Tibial nerve (tissue), 4 donors: ENCODE results near the gene LZTS3. TPM values are rescaled to one million over a fixed set of nuclear protein-coding genes. Genes with fewer than 3 reads are reported as not detected.
"Not testable (repeated sequence)": the region's sequence is repeated elsewhere in the genome, so short reads cannot be mapped to it uniquely, and the experiment has no call there.

ENCODE experiments used
- DNase-seq, 2 donors: peaks; one replicate each; pipeline ENCODE4 v3.0.0-alpha.2; 2019; ENCODE audit warnings: low spot score in 2 of 2
- H3K27ac ChIP-seq, 4 donors: fragments of 200-600 bp; sonication (generic) in 3 of 4; one replicate each; pipeline ENCODE4 v1.5.1; 2017 to 2019; ENCODE audit warnings: mild to moderate bottlenecking in 1 of 4
- H3K27me3 ChIP-seq, 2 donors: fragments of 200-600 bp; sonication (generic) in 1 of 2; one replicate each; pipeline versions ENCODE4 v1.5.1 to v1.6.0; 2017 to 2019
- H3K36me3 ChIP-seq, 3 donors: fragments of 200-600 bp; sonication (generic); one replicate each; pipeline ENCODE4 v1.5.1; 2018 to 2019
- H3K4me1 ChIP-seq, 4 donors: fragments of 200-600 bp; sonication (generic) in 3 of 4; one replicate each; pipeline ENCODE4 v1.5.1; 2017 to 2019
- H3K4me3 ChIP-seq, 4 donors: fragments of 200-600 bp; sonication (generic) in 3 of 4; one replicate each; pipeline ENCODE4 v1.5.1; 2017 to 2019; ENCODE audit warnings: mild to moderate bottlenecking in 1 of 4, moderate library complexity in 1 of 4
- H3K9me3 ChIP-seq, 4 donors: fragments of 200-600 bp; sonication (generic) in 3 of 4; one replicate each; pipeline ENCODE4 v1.5.1; 2017 to 2019
- CTCF ChIP-seq, 5 experiments: fragments of 200-600 bp in 3 of 5; fragments of 450-650 bp in 2 of 5; sonication (generic) in 3 of 5; IDR thresholded peaks; one replicate each; pipeline ENCODE4 v1.5.1; 2016 to 2019; ENCODE audit warnings: antibody characterized with exemption in 5 of 5, mild to moderate bottlenecking in 3 of 5, moderate library complexity in 2 of 5
- EP300 ChIP-seq, 2 donors: sonication (generic); formaldehyde crosslinking; IDR thresholded peaks; one replicate each; pipeline ENCODE4 v1.6.1; 2017; ENCODE audit warnings: antibody characterized with exemption in 2 of 2, mild to moderate bottlenecking in 1 of 2
- POLR2A ChIP-seq, 2 donors: fragments of 450-650 bp; IDR thresholded peaks; one replicate each; pipeline ENCODE4 v1.6.1; 2017; ENCODE audit warnings: antibody characterized with exemption in 2 of 2, mild to moderate bottlenecking in 2 of 2, moderate library complexity in 2 of 2
- WGBS, 2 donors: methylation state at CpG; one replicate each; pipeline ENCODE4 v1.1.5; 2018; 5-methylcytosine and 5-hydroxymethylcytosine counted together
- total RNA-seq, 4 donors: library from RNA; depleted of rRNA; stranded (reverse); fragments of >200 nt; gene quantifications; one replicate each; pipeline ENCODE4 v1.1.0, GENCODE V29; 2016

The LZTS3 gene
- total RNA-seq, 4 donors from 2014 or later: 10.9 to 28.2 (median 18.6) TPM

GRCh38 chr20:3128275-3128984 lies 44.9 kb downstream of the LZTS3 start:
- DNase-seq: no peak
- Histone ChIP-seq H3K27me3 (no peaks in the 10 kb centered on the region), H3K9me3 (no peaks in the 10 kb centered on the region), H3K4me1 (no peaks in the 10 kb centered on the region), H3K27ac (no peak overlapping the region), H3K4me3 (no peak overlapping the region), H3K36me3 (peaks cover 0 to 24% (median 0%) of the 10 kb centered on the region in 3 donors)
- 77 to 79% methylated on average over 8 of the region's 8 CpGs for WGBS, 2 donors
- TF ChIP-seq CTCF (IDR thresholded peaks at IDR 0.05): no peak
- no peak for TF ChIP-seq EP300 (IDR thresholded peaks at IDR 0.05)
- no peak for TF ChIP-seq POLR2A (IDR thresholded peaks at IDR 0.05)

GRCh38 chr20:3126527-3126859 lies 46.9 kb downstream of the LZTS3 start:
- Histone ChIP-seq H3K9me3 (no peaks in the 10 kb centered on the region), H3K27me3 (no peaks in the 10 kb centered on the region), H3K27ac (no peak overlapping the region), H3K4me3 (no peak overlapping the region), H3K36me3 (peaks cover 0 to 43% (median 0%) of the 10 kb centered on the region in 3 donors), H3K4me1 (no peaks in the 10 kb centered on the region)
- no peak for DNase-seq
- WGBS, 2 donors: 78 to 100% methylated on average over 1 of the region's 1 CpG
- no peak for TF ChIP-seq EP300 (IDR thresholded peaks at IDR 0.05)

GRCh38 chr20:3125776-3126526 lies 47.4 kb downstream of the LZTS3 start:
- H3K4me1 ChIP-seq, H3K27ac ChIP-seq, DNase-seq, H3K9me3 ChIP-seq, H3K4me3 ChIP-seq, H3K27me3 ChIP-seq: not testable (repeated sequence)
- WGBS, 2 donors: 85 to 90% methylated on average over 22 to 25 of the region's 25 CpGs
- peaks cover 0 to 48% (median 0%) of the 10 kb centered on the region in 3 donors for H3K36me3 ChIP-seq

- H3K27ac ChIP-seq, H3K4me1 ChIP-seq, H3K4me3 ChIP-seq, DNase-seq, H3K9me3 ChIP-seq, H3K27me3 ChIP-seq: not testable (repeated sequence)
- H3K36me3 ChIP-seq: peaks cover 0 to 57% (median 0%) of the 10 kb centered on the region in 3 donors
- 94 to 95% methylated on average over 36 of the region's 41 CpGs for WGBS, 2 donors
Measured at GRCh38 chr20:3124773-3125560, 48.4 kb downstream of the LZTS3 start.

GRCh38 chr20:3124163-3124562 lies 49.2 kb downstream of the LZTS3 start:
- not testable (repeated sequence) for H3K9me3 ChIP-seq, H3K27ac ChIP-seq, H3K4me3 ChIP-seq, DNase-seq, H3K27me3 ChIP-seq, H3K4me1 ChIP-seq
- peaks cover 0 to 63% (median 0%) of the 10 kb centered on the region in 3 donors for H3K36me3 ChIP-seq
- WGBS, 2 donors: 94 to 99% methylated on average over 12 to 18 of the region's 18 CpGs

- no peak for DNase-seq
- H3K27me3 ChIP-seq: no peaks in the 10 kb centered on the region
- no peak overlapping the region for H3K4me3 ChIP-seq
- H3K36me3 ChIP-seq: peaks cover 0 to 63% (median 0%) of the 10 kb centered on the region in 3 donors
- WGBS, 2 donors: 81 to 89% methylated on average over 1 of the region's 1 CpG
- no peaks in the 10 kb centered on the region for H3K9me3 ChIP-seq
- peaks cover 0 to 6% (median under 1%) of the 10 kb centered on the region in 4 donors for H3K4me1 ChIP-seq
- TF ChIP-seq EP300 (IDR thresholded peaks at IDR 0.05) (no peak), POLR2A (IDR thresholded peaks at IDR 0.05) (no peak), CTCF (IDR thresholded peaks at IDR 0.05) (no peak)
- no peak overlapping the region for H3K27ac ChIP-seq
Measured at GRCh38 chr20:3123542-3123941, 49.8 kb downstream of the LZTS3 start.
